Common myeloid progenitor, CD34-positive (primary cell): Measurements from ENCODE around the gene MVK.

Source experiments
- CTCF ChIA-PET: fragments of 350-600 bp; sonication (Branson Sonifier 250); formaldehyde crosslinking; loops from one replicate; lab custom pipeline; 2021; ENCODE audit warnings: antibody characterized with exemption; lab: Charles Lee
- POLR2A ChIA-PET: fragments of 350-600 bp; sonication (Branson Sonifier 250); formaldehyde crosslinking; loops from one replicate; lab custom pipeline; 2021; ENCODE audit warnings: antibody characterized with exemption; lab: Charles Lee
- DNase-seq, 3 donors: peaks; one replicate each; pipeline versions ENCODE4 v3.0.0 to v3.0.0-alpha.2; 2013
- H3K27ac ChIP-seq, 2 experiments: 1 replicate in 1 of 2; 2 replicates in 1 of 2; pipeline ENCODE4 v1.7.0; 2013; ENCODE audit warnings: inconsistent platforms in 2 of 2, low read length in 2 of 2, mild to moderate bottlenecking in 2 of 2, low read depth in 1 of 2, moderate library complexity in 1 of 2; ENCODE audit not compliant: severe bottlenecking in 2 of 2, insufficient read depth in 1 of 2, poor library complexity in 1 of 2
- H3K27me3 ChIP-seq, 5 experiments: replicated peaks in 2 of 5; 1 replicate in 3 of 5; 2 replicates in 2 of 5; pipeline versions ENCODE4 v1.6.1 to v1.7.0; 2013; ENCODE audit warnings: low read length in 4 of 5, mild to moderate bottlenecking in 2 of 5, moderate library complexity in 2 of 5, inconsistent platforms in 1 of 5; ENCODE audit not compliant: insufficient read depth in 5 of 5, control insufficient read depth in 4 of 5
- H3K36me3 ChIP-seq, 4 experiments: 1 replicate in 2 of 4; 2 replicates in 2 of 4; pipeline versions ENCODE4 v1.6.1 to v1.7.0; 2013; ENCODE audit warnings: low read length in 3 of 4, control low read depth in 1 of 4, mild to moderate bottlenecking in 1 of 4; ENCODE audit not compliant: control insufficient read depth in 4 of 4, insufficient read depth in 4 of 4
- H3K4me1 ChIP-seq, 4 experiments: 1 replicate in 3 of 4; 2 replicates in 1 of 4; pipeline versions ENCODE4 v1.6.1 to v1.7.1; 2013; ENCODE audit warnings: low read length in 3 of 4, mild to moderate bottlenecking in 3 of 4, control low read depth in 1 of 4, inconsistent platforms in 1 of 4, moderate library complexity in 1 of 4; ENCODE audit not compliant: control insufficient read depth in 4 of 4, insufficient read depth in 4 of 4; ENCODE audit errors: control extremely low read depth in 1 of 4
- H3K4me3 ChIP-seq, 7 experiments: 1 replicate in 4 of 7; 2 replicates in 3 of 7; pipeline versions ENCODE4 v1.5.1 to v1.7.0; 2013; ENCODE audit warnings: mild to moderate bottlenecking in 7 of 7, low read length in 6 of 7, moderate library complexity in 6 of 7, inconsistent platforms in 2 of 7, low read depth in 2 of 7, control low read depth in 1 of 7; ENCODE audit not compliant: insufficient read depth in 4 of 7, control insufficient read depth in 1 of 7; ENCODE audit errors: extremely low read depth in 1 of 7
- H3K9me3 ChIP-seq, 5 experiments: 1 replicate in 4 of 5; 2 replicates in 1 of 5; pipeline versions ENCODE4 v1.6.1 to v1.7.1; 2013; ENCODE audit warnings: low read length in 4 of 5, mild to moderate bottlenecking in 2 of 5, inconsistent platforms in 1 of 5, low read depth in 1 of 5, moderate library complexity in 1 of 5; ENCODE audit not compliant: control insufficient read depth in 4 of 5, insufficient read depth in 2 of 5; ENCODE audit errors: control extremely low read depth in 1 of 5
- WGBS: methylation state at CpG from one replicate; pipeline ENCODE4 v1.1.5; 2013; ENCODE audit not compliant: insufficient coverage; 5-methylcytosine and 5-hydroxymethylcytosine counted together

MVK gene

GRCh38 chr12:109558374-109559199, 15.0 kb upstream of the MVK start:
- Histone ChIP-seq H3K4me1 (no peaks in the 10 kb centered on the region), H3K9me3 (peaks cover 0 to 12% (median 6%) of the 10 kb centered on the region in 5 experiments), H3K36me3 (peaks cover 6 to 69% (median 31%) of the 10 kb centered on the region in 4 experiments), H3K27me3 (peaks cover 0 to 2% (median 0%) of the 10 kb centered on the region in 5 experiments), H3K4me3 (no peak overlapping the region), H3K27ac (no peak overlapping the region)
- ChIA-PET CTCF (no interaction called here), POLR2A (no interaction called here)
- 96% methylated on average over 23 of the region's 25 CpGs for WGBS
- DNase-seq: no peak

GRCh38 chr12:109559200-109559505, 14.4 kb upstream of the MVK start:
- Histone ChIP-seq H3K27me3 (no peaks in the 10 kb centered on the region), H3K4me3 (no peak overlapping the region), H3K36me3 (peaks cover 6 to 74% (median 35%) of the 10 kb centered on the region in 4 experiments), H3K9me3 (peaks cover 0 to 12% (median 6%) of the 10 kb centered on the region in 5 experiments), H3K4me1 (no peaks in the 10 kb centered on the region), H3K27ac (no peak overlapping the region)
- POLR2A ChIA-PET: no interaction called here
- no CpG with 5 or more reads among the region's 6 CpGs for WGBS
- no peak for DNase-seq
- CTCF ChIA-PET: interaction anchor here (0.9 kb wide), 1 partner anchor 11 kb away, joined by 3 read pairs; no protein-coding TSS in a partner anchor

- POLR2A ChIA-PET: no interaction called here
- WGBS: 90% methylated on average over 10 of the region's 10 CpGs
- CTCF ChIA-PET: interaction anchor here (0.8 to 0.9 kb wide), 2 partner anchors 12 to 40 kb away, joined by 3 read pairs; no protein-coding TSS in a partner anchor
- DNase-seq: no peak
- H3K4me3 ChIP-seq: no peak overlapping the region
- H3K36me3 ChIP-seq: peaks cover 6 to 79% (median 37%) of the 10 kb centered on the region in 4 experiments
- peaks cover 0 to 12% (median 6%) of the 10 kb centered on the region in 5 experiments for H3K9me3 ChIP-seq
- no peak overlapping the region for H3K27ac ChIP-seq
- H3K27me3 ChIP-seq: no peaks in the 10 kb centered on the region
- no peaks in the 10 kb centered on the region for H3K4me1 ChIP-seq
Observed at GRCh38 chr12:109559601-109560000, 14.0 kb upstream of the MVK start.

GRCh38 chr12:109560867-109561710, 12.5 kb upstream of the MVK start:
- Histone ChIP-seq H3K27me3 (no peaks in the 10 kb centered on the region), H3K36me3 (peaks cover 10 to 87% (median 46%) of the 10 kb centered on the region in 4 experiments), H3K27ac (no peak overlapping the region), H3K4me1 (no peaks in the 10 kb centered on the region), H3K4me3 (no peak overlapping the region), H3K9me3 (peaks cover 0 to 12% (median 6%) of the 10 kb centered on the region in 5 experiments)
- ChIA-PET POLR2A (no interaction called here), CTCF (no interaction called here)
- DNase-seq: no peak
- WGBS: 93% methylated on average over 20 of the region's 30 CpGs

DNA sequence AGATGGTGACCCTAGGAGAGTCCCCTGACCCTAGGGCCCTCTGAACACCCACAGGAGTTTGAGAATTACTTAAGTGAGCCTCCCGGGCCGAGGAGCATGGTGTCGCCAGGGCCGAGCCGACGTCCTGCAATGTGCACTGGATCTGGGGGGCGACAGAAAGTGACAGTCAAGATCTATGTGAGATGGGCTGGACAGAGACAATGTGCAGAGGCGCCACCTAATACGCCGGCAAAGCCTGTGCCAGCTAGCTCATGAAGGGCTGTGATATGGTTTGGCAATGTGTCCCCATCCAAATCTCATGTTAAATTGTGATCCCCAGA, 11.9 kb upstream of the MVK start:
- Histone ChIP-seq H3K4me1 (no peaks in the 10 kb centered on the region), H3K4me3 (no peak overlapping the region), H3K36me3 (peaks cover 10 to 89% (median 46%) of the 10 kb centered on the region in 4 experiments), H3K27ac (no peak overlapping the region), H3K27me3 (no peaks in the 10 kb centered on the region), H3K9me3 (peaks cover 0 to 12% (median 6%) of the 10 kb centered on the region in 5 experiments)
- 95% methylated on average over 10 of the region's 10 CpGs for WGBS
- ChIA-PET CTCF (no interaction called here), POLR2A (no interaction called here)
- DNase-seq: no peak

- Histone ChIP-seq H3K36me3 (peaks cover 10 to 92% (median 45%) of the 10 kb centered on the region in 4 experiments), H3K4me1 (no peaks in the 10 kb centered on the region)
- 100% methylated on average over 4 of the region's 4 CpGs for WGBS
Observed at GRCh38 chr12:109562871-109563270, 10.7 kb upstream of the MVK start.

More at GRCh38 chr12:109562871-109563270, 10.7 kb upstream of the MVK start:
- no peak overlapping the region for H3K4me3 ChIP-seq
- H3K9me3 ChIP-seq: peaks cover 0 to 12% (median 6%) of the 10 kb centered on the region in 5 experiments
- ChIA-PET CTCF (no interaction called here), POLR2A (no interaction called here)
- H3K27me3 ChIP-seq: no peaks in the 10 kb centered on the region
- DNase-seq: no peak
- no peak overlapping the region for H3K27ac ChIP-seq
